Left lung (tissue), 10 donors: ENCODE measurements around the gene SP8. TPM values are rescaled to one million over a fixed set of nuclear protein-coding genes. Genes with fewer than 3 reads are reported as not detected.

ENCODE experiments used
- ATAC-seq: fragments of 200-7000 bp; cut with Tn5 transposase; one replicate; pipeline ENCODE4 v1.9.1; 2020; ENCODE audit warnings: moderate library complexity
- DNase-seq, 4 donors: peaks; one replicate each; pipeline ENCODE4 v3.0.0-alpha.2; 2013 to 2020
- H3K27ac ChIP-seq, 2 donors: fragments of 200-600 bp; sonication (generic) in 1 of 2; one replicate each; pipeline versions ENCODE4 v1.5.0 to v1.8.0; 2020 to 2021
- H3K27me3 ChIP-seq, 2 donors: fragments of 200-600 bp; sonication (generic) in 1 of 2; one replicate each; pipeline versions ENCODE4 v1.5.0 to v1.8.0; 2020 to 2021
- H3K36me3 ChIP-seq, 2 donors: fragments of 200-600 bp; sonication (generic) in 1 of 2; one replicate each; pipeline versions ENCODE4 v1.5.0 to v1.8.0; 2020 to 2021
- H3K4me1 ChIP-seq, 2 donors: fragments of 200-600 bp; one replicate each; pipeline ENCODE4 v1.8.0; 2021
- H3K4me3 ChIP-seq, 2 donors: fragments of 200-600 bp; sonication (generic) in 1 of 2; one replicate each; pipeline versions ENCODE4 v1.5.0 to v1.8.0; 2020 to 2021; ENCODE audit warnings: mild to moderate bottlenecking in 1 of 2
- H3K9me3 ChIP-seq, 2 donors: fragments of 200-600 bp; sonication (generic) in 1 of 2; one replicate each; pipeline versions ENCODE4 v1.5.0 to v1.8.0; 2020 to 2021
- CTCF ChIP-seq, 2 donors: fragments of 200-600 bp; sonication (generic) in 1 of 2; IDR thresholded peaks; one replicate each; pipeline versions ENCODE4 v1.5.0 to v1.8.0; 2021; ENCODE audit warnings: antibody characterized with exemption in 2 of 2
- intact Hi-C, 2 donors: fragments of 100-400 bp; cut with DNase I; formaldehyde crosslinking; loops; one replicate each; pipeline versions ENCODE4 v1.11.2 to v1.14.2; 2022
- polyA plus RNA-seq, 6 donors: library from polyadenylated mRNA; unstranded; fragments of 120-200 nt; gene quantifications; one replicate each; pipeline ENCODE4 v1.2.1, GENCODE V29; 2013; ENCODE audit not compliant: insufficient read length in 6 of 6
- total RNA-seq, 2 donors: library from RNA; stranded (reverse); fragmentation: NEBNext Ultra II Directional; extraction: Animal tissue kit (Norgen Biotek cat#: 25700); gene quantifications; one replicate each; pipeline ENCODE4 v1.2.1, GENCODE V29; 2021
- donor health status: DM: no; HTN: yes; CAD: no.
- donor health status: DM: no; HTN: no; CAD: no.

The SP8 gene
- total and polyA plus RNA-seq, 8 donors = not detected

GRCh38 chr7:20797462-20798080 lies 10.9 kb upstream of the SP8 start:
- peaks cover 84 to 99% of the 10 kb centered on the region in 2 donors for H3K27me3 ChIP-seq
- H3K27ac ChIP-seq = no peak overlapping the region
- intact Hi-C loops = no loop called here
- peaks cover 7 to 16% of the 10 kb centered on the region in 2 donors for H3K4me1 ChIP-seq
- no peaks in the 10 kb centered on the region for H3K36me3 ChIP-seq
- DNase-seq (no peak), ATAC-seq (no peak)
- TF ChIP-seq CTCF (IDR thresholded peaks at IDR 0.05) = no peak
- H3K9me3 ChIP-seq = no peaks in the 10 kb centered on the region
- peak overlapping the region; percentile 19 to 49 for H3K4me3 ChIP-seq

- ATAC-seq (no peak), DNase-seq (peak in 1 of 4 donors; percentile 41)
- H3K4me1 ChIP-seq = peaks cover 7 to 16% of the 10 kb centered on the region in 2 donors
- no peak overlapping the region for H3K27ac ChIP-seq
- no peak for TF ChIP-seq CTCF (IDR thresholded peaks at IDR 0.05)
- H3K36me3 ChIP-seq = no peaks in the 10 kb centered on the region
- no peaks in the 10 kb centered on the region for H3K9me3 ChIP-seq
- peak overlapping the region in 1 of 2 donors; percentile 49 for H3K4me3 ChIP-seq
- intact Hi-C loops = no loop called here
- H3K27me3 ChIP-seq = peaks cover 89 to 99% of the 10 kb centered on the region in 2 donors
Measured at GRCh38 chr7:20797042-20797461, 10.4 kb upstream of the SP8 start.

- no peak for ATAC-seq
- Histone ChIP-seq H3K36me3 (no peaks in the 10 kb centered on the region), H3K27ac (no peak overlapping the region), H3K4me3 (no peak overlapping the region), H3K27me3 (peaks cover 95 to 99% of the 10 kb centered on the region in 2 donors), H3K9me3 (no peaks in the 10 kb centered on the region), H3K4me1 (peaks cover 7 to 16% of the 10 kb centered on the region in 2 donors)
- no peak for DNase-seq
- TF ChIP-seq CTCF (IDR thresholded peaks at IDR 0.05) = no peak
- intact Hi-C loops = no loop called here
Measured at GRCh38 chr7:20796500-20796899, 9.8 kb upstream of the SP8 start.

GRCh38 chr7:20795881-20796280 lies 9.2 kb upstream of the SP8 start:
- intact Hi-C loops = no loop called here
- no peak for ATAC-seq
- no peak overlapping the region for H3K4me3 ChIP-seq
- peaks cover 96 to 99% of the 10 kb centered on the region in 2 donors for H3K27me3 ChIP-seq
- no peak for TF ChIP-seq CTCF (IDR thresholded peaks at IDR 0.05)
- peaks cover 7 to 16% of the 10 kb centered on the region in 2 donors for H3K4me1 ChIP-seq
- H3K27ac ChIP-seq = no peak overlapping the region
- H3K9me3 ChIP-seq = no peaks in the 10 kb centered on the region
- no peak for DNase-seq
- no peaks in the 10 kb centered on the region for H3K36me3 ChIP-seq

- H3K4me1 ChIP-seq = peaks cover 7 to 16% of the 10 kb centered on the region in 2 donors
- peaks cover 98 to 99% of the 10 kb centered on the region in 2 donors for H3K27me3 ChIP-seq
- DNase-seq (no peak), ATAC-seq (no peak)
- no peak overlapping the region for H3K27ac ChIP-seq
- H3K9me3 ChIP-seq = no peaks in the 10 kb centered on the region
- TF ChIP-seq CTCF (IDR thresholded peaks at IDR 0.05) = no peak
- H3K4me3 ChIP-seq = no peak overlapping the region
- intact Hi-C loops = no loop called here
- H3K36me3 ChIP-seq = no peaks in the 10 kb centered on the region
Measured at GRCh38 chr7:20795361-20795760, 8.7 kb upstream of the SP8 start.
